ENCODE measurements around the gene MARK2.

Gene MARK2

GRCh38 chr11:63813563-63814382 lies 25.1 kb upstream of the MARK2 start:
- Histone ChIP-seq H3K4me3 (ENCODE audit: low read length) (peak overlapping the region; percentile 62), H3K9me3 (ENCODE audit: control insufficient read depth, low read depth, low read length) (no peaks in the 10 kb centered on the region), H3K4me1 (ENCODE audit: control insufficient read depth, low read depth, low read length) (peaks cover 18% of the 10 kb centered on the region), H3K36me3 (ENCODE audit: control insufficient read depth, low read depth, low read length) (peaks cover 28% of the 10 kb centered on the region), H3K27ac (ENCODE audit: low read length) (peak overlapping the region; percentile 82), H3K27me3 (ENCODE audit: control insufficient read depth, insufficient read depth, low read length) (peaks cover 6% of the 10 kb centered on the region), H3K9ac (ENCODE audit: low read length) (peak overlapping the region; percentile 90)

- peaks cover 6% of the 10 kb centered on the region for H3K27me3 ChIP-seq (ENCODE audit: control insufficient read depth, insufficient read depth, low read length)
- H3K4me3 ChIP-seq (ENCODE audit: low read length) = peak overlapping the region; percentile 62
- no peaks in the 10 kb centered on the region for H3K9me3 ChIP-seq (ENCODE audit: control insufficient read depth, low read depth, low read length)
- no peak overlapping the region for H3K27ac ChIP-seq (ENCODE audit: low read length)
- peaks cover 29% of the 10 kb centered on the region for H3K36me3 ChIP-seq (ENCODE audit: control insufficient read depth, low read depth, low read length)
- peaks cover 18% of the 10 kb centered on the region for H3K4me1 ChIP-seq (ENCODE audit: control insufficient read depth, low read depth, low read length)
- H3K9ac ChIP-seq (ENCODE audit: low read length) = peak overlapping the region; percentile 90
These were observed 24.6 kb upstream of the MARK2 start for GRCh38 chr11:63814383-63814736.

- H3K4me1 ChIP-seq (ENCODE audit: control insufficient read depth, low read depth, low read length) = peaks cover 18% of the 10 kb centered on the region
- H3K9me3 ChIP-seq (ENCODE audit: control insufficient read depth, low read depth, low read length) = no peaks in the 10 kb centered on the region
- peaks cover 45% of the 10 kb centered on the region for H3K36me3 ChIP-seq (ENCODE audit: control insufficient read depth, low read depth, low read length)
- peaks cover 6% of the 10 kb centered on the region for H3K27me3 ChIP-seq (ENCODE audit: control insufficient read depth, insufficient read depth, low read length)
- no peak overlapping the region for H3K27ac ChIP-seq (ENCODE audit: low read length)
- no peak overlapping the region for H3K9ac ChIP-seq (ENCODE audit: low read length)
- no peak overlapping the region for H3K4me3 ChIP-seq (ENCODE audit: low read length)
These were observed 22.7 kb upstream of the MARK2 start for GRCh38 chr11:63816166-63816565.

GRCh38 chr11:63816732-63817131 lies 22.2 kb upstream of the MARK2 start:
- H3K27me3 ChIP-seq (ENCODE audit: control insufficient read depth, insufficient read depth, low read length) = peaks cover 6% of the 10 kb centered on the region
- no peaks in the 10 kb centered on the region for H3K9me3 ChIP-seq (ENCODE audit: control insufficient read depth, low read depth, low read length)
- H3K9ac ChIP-seq (ENCODE audit: low read length) = no peak overlapping the region
- no peak overlapping the region for H3K27ac ChIP-seq (ENCODE audit: low read length)
- peaks cover 51% of the 10 kb centered on the region for H3K36me3 ChIP-seq (ENCODE audit: control insufficient read depth, low read depth, low read length)
- H3K4me1 ChIP-seq (ENCODE audit: control insufficient read depth, low read depth, low read length) = peaks cover 14% of the 10 kb centered on the region
- H3K4me3 ChIP-seq (ENCODE audit: low read length) = no peak overlapping the region

GRCh38 chr11:63817758-63818498 lies 21.0 kb upstream of the MARK2 start:
- Histone ChIP-seq H3K27me3 (ENCODE audit: control insufficient read depth, insufficient read depth, low read length) (peaks cover under 1% of the 10 kb centered on the region), H3K9me3 (ENCODE audit: control insufficient read depth, low read depth, low read length) (no peaks in the 10 kb centered on the region), H3K36me3 (ENCODE audit: control insufficient read depth, low read depth, low read length) (peaks cover 63% of the 10 kb centered on the region), H3K27ac (ENCODE audit: low read length) (no peak overlapping the region), H3K4me3 (ENCODE audit: low read length) (no peak overlapping the region), H3K9ac (ENCODE audit: low read length) (no peak overlapping the region), H3K4me1 (ENCODE audit: control insufficient read depth, low read depth, low read length) (peaks cover 11% of the 10 kb centered on the region)

- Histone ChIP-seq H3K27me3 (ENCODE audit: control insufficient read depth, insufficient read depth, low read length) (no peaks in the 10 kb centered on the region), H3K36me3 (ENCODE audit: control insufficient read depth, low read depth, low read length) (peaks cover 69% of the 10 kb centered on the region), H3K4me3 (ENCODE audit: low read length) (no peak overlapping the region), H3K9me3 (ENCODE audit: control insufficient read depth, low read depth, low read length) (no peaks in the 10 kb centered on the region), H3K9ac (ENCODE audit: low read length) (no peak overlapping the region), H3K27ac (ENCODE audit: low read length) (no peak overlapping the region), H3K4me1 (ENCODE audit: control insufficient read depth, low read depth, low read length) (peaks cover 11% of the 10 kb centered on the region)
These were observed 20.3 kb upstream of the MARK2 start for GRCh38 chr11:63818609-63819008.

GRCh38 chr11:63821411-63821810 lies 17.5 kb upstream of the MARK2 start:
- Histone ChIP-seq H3K9ac (ENCODE audit: low read length) (no peak overlapping the region), H3K27me3 (ENCODE audit: control insufficient read depth, insufficient read depth, low read length) (no peaks in the 10 kb centered on the region), H3K4me3 (ENCODE audit: low read length) (no peak overlapping the region), H3K27ac (ENCODE audit: low read length) (no peak overlapping the region), H3K36me3 (ENCODE audit: control insufficient read depth, low read depth, low read length) (peaks cover 87% of the 10 kb centered on the region), H3K9me3 (ENCODE audit: control insufficient read depth, low read depth, low read length) (no peaks in the 10 kb centered on the region), H3K4me1 (ENCODE audit: control insufficient read depth, low read depth, low read length) (no peaks in the 10 kb centered on the region)

GRCh38 chr11:63826471-63827190 lies 12.3 kb upstream of the MARK2 start:
- H3K9ac ChIP-seq (ENCODE audit: low read length) = no peak overlapping the region
- H3K27me3 ChIP-seq (ENCODE audit: control insufficient read depth, insufficient read depth, low read length) = no peaks in the 10 kb centered on the region
- no peak overlapping the region for H3K4me3 ChIP-seq (ENCODE audit: low read length)
- no peak overlapping the region for H3K27ac ChIP-seq (ENCODE audit: low read length)
- peaks cover 53% of the 10 kb centered on the region for H3K36me3 ChIP-seq (ENCODE audit: control insufficient read depth, low read depth, low read length)
- peaks cover 7% of the 10 kb centered on the region for H3K4me1 ChIP-seq (ENCODE audit: control insufficient read depth, low read depth, low read length)
- no peaks in the 10 kb centered on the region for H3K9me3 ChIP-seq (ENCODE audit: control insufficient read depth, low read depth, low read length)

- H3K36me3 ChIP-seq (ENCODE audit: control insufficient read depth, low read depth, low read length) = peaks cover 23% of the 10 kb centered on the region
- no peaks in the 10 kb centered on the region for H3K27me3 ChIP-seq (ENCODE audit: control insufficient read depth, insufficient read depth, low read length)
- H3K9me3 ChIP-seq (ENCODE audit: control insufficient read depth, low read depth, low read length) = no peaks in the 10 kb centered on the region
- H3K4me3 ChIP-seq (ENCODE audit: low read length) = no peak overlapping the region
- H3K9ac ChIP-seq (ENCODE audit: low read length) = no peak overlapping the region
- H3K27ac ChIP-seq (ENCODE audit: low read length) = no peak overlapping the region
- H3K4me1 ChIP-seq (ENCODE audit: control insufficient read depth, low read depth, low read length) = peaks cover 7% of the 10 kb centered on the region
These were observed 9.0 kb upstream of the MARK2 start for GRCh38 chr11:63829823-63830489.

- Histone ChIP-seq H3K27ac (ENCODE audit: low read length) (no peak overlapping the region), H3K4me1 (ENCODE audit: control insufficient read depth, low read depth, low read length) (peaks cover 7% of the 10 kb centered on the region), H3K9ac (ENCODE audit: low read length) (no peak overlapping the region), H3K9me3 (ENCODE audit: control insufficient read depth, low read depth, low read length) (no peaks in the 10 kb centered on the region), H3K36me3 (ENCODE audit: control insufficient read depth, low read depth, low read length) (peaks cover 9% of the 10 kb centered on the region), H3K4me3 (ENCODE audit: low read length) (no peak overlapping the region), H3K27me3 (ENCODE audit: control insufficient read depth, insufficient read depth, low read length) (no peaks in the 10 kb centered on the region)
These were observed 7.6 kb upstream of the MARK2 start for GRCh38 chr11:63831326-63831725.

GRCh38 chr11:63832336-63832735 lies 6.6 kb upstream of the MARK2 start:
- H3K4me1 ChIP-seq (ENCODE audit: control insufficient read depth, low read depth, low read length) = peaks cover 7% of the 10 kb centered on the region
- no peaks in the 10 kb centered on the region for H3K27me3 ChIP-seq (ENCODE audit: control insufficient read depth, insufficient read depth, low read length)
- H3K9me3 ChIP-seq (ENCODE audit: control insufficient read depth, low read depth, low read length) = no peaks in the 10 kb centered on the region
- peaks cover 2% of the 10 kb centered on the region for H3K36me3 ChIP-seq (ENCODE audit: control insufficient read depth, low read depth, low read length)
- H3K9ac ChIP-seq (ENCODE audit: low read length) = no peak overlapping the region
- no peak overlapping the region for H3K27ac ChIP-seq (ENCODE audit: low read length)
- H3K4me3 ChIP-seq (ENCODE audit: low read length) = no peak overlapping the region
